AG04449 (cell line): ENCODE results near the gene ATP2C2.

Source experiments
- CTCF ChIA-PET: fragments of 350-600 bp; formaldehyde crosslinking; extraction: SDS; loops from one replicate; lab custom pipeline; 2021; ENCODE audit warnings: antibody characterized with exemption; lab: Yijun Ruan, JAX
- POLR2A ChIA-PET: fragments of 400-600, 350-600 bp; formaldehyde crosslinking; extraction: SDS; loops from one replicate; lab custom pipeline; 2020; ENCODE audit warnings: antibody characterized with exemption, inconsistent platforms; lab: Yijun Ruan, JAX
- DNase-seq: peaks from one replicate; pipeline ENCODE4 v3.0.0-alpha.2; 2010; ENCODE audit warnings: low read depth, low spot score
- H3K4me3 ChIP-seq: 2 replicates; pipeline ENCODE4 v1.5.1; 2011; ENCODE audit warnings: low read depth, mild to moderate bottlenecking, control low read depth, low read length
- TF ChIP-seq, protein P1 (sequence below): IDR thresholded peaks from one replicate; pipeline ENCODE4 v1.5.1; 2011; ENCODE audit warnings: mild to moderate bottlenecking, moderate library complexity, low read length, control low read depth, inconsistent platforms; ENCODE audit not compliant: insufficient read depth; ENCODE audit errors: missing control alignments

Gene ATP2C2

DNA sequence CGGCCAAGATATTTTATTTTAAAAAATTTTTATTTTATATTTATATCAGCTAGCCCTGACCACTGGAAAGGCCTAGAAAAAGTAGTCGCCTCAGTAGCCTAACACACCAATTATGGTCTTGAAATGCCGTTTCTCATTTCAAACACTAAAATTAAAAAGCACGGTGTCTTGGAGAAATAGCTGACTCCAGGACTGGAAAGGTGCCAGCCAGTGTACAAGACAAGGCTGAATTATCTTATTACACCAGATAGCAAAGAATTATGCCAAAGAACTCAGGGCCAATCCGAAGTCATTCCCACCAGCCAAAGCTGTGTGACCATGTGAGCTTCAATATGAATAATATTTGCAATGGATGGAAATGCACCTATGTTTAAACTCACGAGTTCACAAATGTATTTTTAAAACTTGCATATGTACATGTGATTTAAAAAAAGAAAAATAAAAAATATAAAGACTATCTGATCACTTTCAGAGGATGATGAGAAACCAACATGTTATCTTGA lies 19.9 kb upstream of the ATP2C2 start:
- no peak for DNase-seq
- H3K4me3 ChIP-seq, result no peak overlapping the region
- TF ChIP-seq, protein P1, sequence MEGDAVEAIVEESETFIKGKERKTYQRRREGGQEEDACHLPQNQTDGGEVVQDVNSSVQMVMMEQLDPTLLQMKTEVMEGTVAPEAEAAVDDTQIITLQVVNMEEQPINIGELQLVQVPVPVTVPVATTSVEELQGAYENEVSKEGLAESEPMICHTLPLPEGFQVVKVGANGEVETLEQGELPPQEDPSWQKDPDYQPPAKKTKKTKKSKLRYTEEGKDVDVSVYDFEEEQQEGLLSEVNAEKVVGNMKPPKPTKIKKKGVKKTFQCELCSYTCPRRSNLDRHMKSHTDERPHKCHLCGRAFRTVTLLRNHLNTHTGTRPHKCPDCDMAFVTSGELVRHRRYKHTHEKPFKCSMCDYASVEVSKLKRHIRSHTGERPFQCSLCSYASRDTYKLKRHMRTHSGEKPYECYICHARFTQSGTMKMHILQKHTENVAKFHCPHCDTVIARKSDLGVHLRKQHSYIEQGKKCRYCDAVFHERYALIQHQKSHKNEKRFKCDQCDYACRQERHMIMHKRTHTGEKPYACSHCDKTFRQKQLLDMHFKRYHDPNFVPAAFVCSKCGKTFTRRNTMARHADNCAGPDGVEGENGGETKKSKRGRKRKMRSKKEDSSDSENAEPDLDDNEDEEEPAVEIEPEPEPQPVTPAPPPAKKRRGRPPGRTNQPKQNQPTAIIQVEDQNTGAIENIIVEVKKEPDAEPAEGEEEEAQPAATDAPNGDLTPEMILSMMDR, result no peak
- ChIA-PET POLR2A (no interaction called here), CTCF (no interaction called here)

DNA sequence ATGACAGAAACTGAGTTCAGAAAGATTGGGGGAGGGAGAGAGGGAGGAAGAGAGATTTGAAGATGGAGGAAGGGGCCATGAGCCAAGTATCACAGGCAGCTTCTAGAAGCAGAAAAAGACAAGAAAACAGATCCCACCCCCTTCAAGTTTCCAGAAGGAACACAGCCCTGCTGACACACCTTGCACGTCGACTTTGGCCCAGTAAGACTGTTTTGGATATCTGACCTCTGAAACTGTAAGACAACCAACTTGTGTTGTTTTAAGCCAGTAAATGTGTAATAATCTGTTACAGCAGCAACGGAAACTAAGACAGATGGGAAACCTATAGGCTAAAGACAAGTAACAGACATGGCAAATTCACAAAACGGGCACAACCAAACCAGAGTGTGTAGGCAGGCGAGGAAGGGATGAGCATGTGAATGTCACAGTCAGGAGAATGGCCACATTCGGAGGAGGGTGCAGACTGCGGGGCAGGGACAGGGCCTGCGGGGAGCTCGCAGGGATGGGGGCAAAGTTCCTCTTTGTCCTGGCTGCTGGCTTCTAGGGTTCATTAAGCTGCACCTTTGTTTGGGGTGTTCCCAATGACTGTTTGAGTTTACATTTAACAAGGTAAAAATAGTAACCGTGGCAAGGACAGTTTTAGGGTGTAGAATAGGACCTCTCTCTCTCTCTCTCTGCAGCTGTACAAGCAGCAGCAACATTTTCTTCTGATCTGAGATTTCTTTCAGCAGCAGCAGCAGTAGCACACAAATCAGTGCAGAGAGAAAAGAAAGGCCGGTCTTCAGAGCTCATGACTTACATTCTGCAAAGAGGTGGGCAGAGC lies 18.3 kb upstream of the ATP2C2 start:
- DNase-seq, result no peak
- ChIA-PET CTCF (no interaction called here), POLR2A (no interaction called here)
- no peak overlapping the region for H3K4me3 ChIP-seq
- TF ChIP-seq, protein P1, result no peak

DNA sequence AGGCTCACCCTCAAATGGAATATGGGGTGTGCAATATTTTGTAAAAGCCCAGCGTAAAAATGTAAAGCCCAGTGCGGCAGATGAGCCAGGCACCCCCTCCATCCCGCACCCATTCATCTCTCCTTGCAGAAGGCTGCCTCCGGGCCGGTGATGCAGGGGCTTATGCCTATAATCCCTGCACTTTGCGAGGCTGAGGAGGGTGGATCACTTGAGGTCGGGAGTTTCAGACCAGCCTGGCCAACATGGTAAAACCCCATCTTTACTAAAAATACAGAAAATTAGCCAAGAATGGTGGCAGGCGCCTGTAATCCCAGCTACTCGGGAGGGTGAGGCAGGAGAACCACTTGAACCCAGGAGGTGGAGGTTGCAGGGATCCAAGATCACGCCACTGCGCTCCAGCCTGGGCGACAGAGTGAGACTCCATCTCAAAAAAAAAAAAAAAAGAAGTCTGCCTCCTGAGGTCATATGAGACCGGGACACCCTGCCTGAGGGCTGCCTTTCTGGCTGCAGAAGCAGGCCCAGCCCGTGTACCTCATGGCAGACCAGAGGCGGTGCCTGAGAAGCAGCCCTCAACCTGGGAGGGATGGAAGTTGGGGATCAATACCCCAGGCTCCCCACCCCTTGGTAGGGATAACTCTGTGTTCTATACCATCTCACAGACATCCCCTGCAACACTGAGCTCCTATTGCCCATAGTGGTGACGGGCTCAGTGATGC lies 17.5 kb upstream of the ATP2C2 start:
- TF ChIP-seq, protein P1, result no peak
- H3K4me3 ChIP-seq, result no peak overlapping the region
- ChIA-PET CTCF (no interaction called here), POLR2A (no interaction called here)
- DNase-seq, result no peak

DNA sequence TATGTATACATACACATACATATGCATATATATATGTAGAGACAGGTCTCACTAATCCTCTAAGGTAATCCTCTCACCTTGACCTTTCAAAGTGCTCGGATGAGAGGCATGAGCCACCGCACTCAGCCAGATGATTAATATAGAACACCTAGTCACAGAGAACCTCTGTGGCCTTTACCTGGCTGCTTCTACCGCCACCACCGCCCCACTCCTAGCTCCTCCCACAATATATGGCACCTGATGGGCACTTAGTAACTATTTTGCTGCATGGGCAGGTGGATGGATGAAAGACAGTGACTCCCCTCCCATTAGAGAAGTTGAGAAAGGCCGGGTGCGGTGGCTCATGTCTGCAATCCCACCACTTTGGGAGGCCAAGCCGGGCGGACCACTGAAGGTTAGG lies 16.7 kb upstream of the ATP2C2 start:
- ChIA-PET CTCF (no interaction called here), POLR2A (no interaction called here)
- DNase-seq, result no peak
- H3K4me3 ChIP-seq, result no peak overlapping the region
- TF ChIP-seq, protein P1, result no peak

GRCh38 chr16:84354306-84354705 lies 14.0 kb upstream of the ATP2C2 start:
- TF ChIP-seq, protein P1, result no peak
- ChIA-PET CTCF (no interaction called here), POLR2A (no interaction called here)
- DNase-seq, result no peak
- no peak overlapping the region for H3K4me3 ChIP-seq

GRCh38 chr16:84355149-84355548 lies 13.2 kb upstream of the ATP2C2 start:
- CTCF ChIA-PET, result no interaction called here
- no peak for DNase-seq
- TF ChIP-seq, protein P1, result no peak
- H3K4me3 ChIP-seq, result no peak overlapping the region
- POLR2A ChIA-PET, result no interaction called here
